IPS DF 4.7 (cell line): ENCODE results near the gene D2HGDH.
"Not testable (repeated sequence)": the region's sequence is repeated elsewhere in the genome, so short reads cannot be mapped to it uniquely, and the experiment has no call there.

ENCODE experiments used
- DNase-seq: peaks from one replicate; pipeline ENCODE4 v3.0.0-alpha.2; 2013; ENCODE audit warnings: low spot score; ENCODE audit errors: extremely low read depth

The D2HGDH gene

GRCh38 chr2:241806217-241806616 lies 71.8 kb downstream of the D2HGDH start:
- not testable (repeated sequence) for DNase-seq

- no peak for DNase-seq
These were observed 73.8 kb downstream of the D2HGDH start for GRCh38 chr2:241808051-241808720.

DNA sequence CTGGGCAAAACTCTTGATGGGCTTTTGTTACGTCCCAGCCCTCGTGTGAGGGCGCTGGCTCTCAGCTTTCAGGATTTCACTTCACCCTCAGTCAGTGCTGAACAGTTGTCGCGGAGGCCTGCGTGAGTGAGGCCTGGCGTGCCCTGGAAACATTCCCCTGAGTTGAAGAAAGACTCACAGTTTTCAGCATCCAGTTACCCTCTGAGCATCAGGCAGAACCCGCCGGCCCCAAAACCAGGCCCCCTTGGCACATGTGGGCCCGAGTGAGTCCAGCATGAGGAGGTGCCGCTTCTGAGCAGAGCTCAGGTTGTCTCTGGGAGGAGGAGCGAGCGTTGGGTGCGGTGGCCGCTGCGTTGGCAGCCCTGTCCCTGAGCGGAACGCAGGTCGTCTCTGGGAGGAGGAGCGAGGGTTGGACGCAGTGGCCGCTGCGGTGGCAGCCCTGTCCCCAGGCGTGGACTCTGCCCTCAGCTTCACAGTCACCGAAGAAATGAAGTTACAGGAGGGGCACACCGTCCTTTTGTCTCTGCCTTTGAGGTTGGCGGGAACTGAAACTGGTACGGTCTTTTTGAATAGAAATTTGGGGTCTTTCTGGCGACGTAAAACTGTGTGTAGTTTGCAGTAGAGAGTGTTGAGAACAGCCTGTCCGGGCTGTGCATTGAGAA lies 74.4 kb downstream of the D2HGDH start, which contains the start of gene NEU4:
NEU4 (plus strand) TSS at position 473 of the 662 bp plus-strand sequence. CDS start 5,292 bp downstream, outside the sequence.
- DNase-seq = no peak

- DNase-seq = no peak
These were observed 75.2 kb downstream of the D2HGDH start for GRCh38 chr2:241809383-241810306.

DNA sequence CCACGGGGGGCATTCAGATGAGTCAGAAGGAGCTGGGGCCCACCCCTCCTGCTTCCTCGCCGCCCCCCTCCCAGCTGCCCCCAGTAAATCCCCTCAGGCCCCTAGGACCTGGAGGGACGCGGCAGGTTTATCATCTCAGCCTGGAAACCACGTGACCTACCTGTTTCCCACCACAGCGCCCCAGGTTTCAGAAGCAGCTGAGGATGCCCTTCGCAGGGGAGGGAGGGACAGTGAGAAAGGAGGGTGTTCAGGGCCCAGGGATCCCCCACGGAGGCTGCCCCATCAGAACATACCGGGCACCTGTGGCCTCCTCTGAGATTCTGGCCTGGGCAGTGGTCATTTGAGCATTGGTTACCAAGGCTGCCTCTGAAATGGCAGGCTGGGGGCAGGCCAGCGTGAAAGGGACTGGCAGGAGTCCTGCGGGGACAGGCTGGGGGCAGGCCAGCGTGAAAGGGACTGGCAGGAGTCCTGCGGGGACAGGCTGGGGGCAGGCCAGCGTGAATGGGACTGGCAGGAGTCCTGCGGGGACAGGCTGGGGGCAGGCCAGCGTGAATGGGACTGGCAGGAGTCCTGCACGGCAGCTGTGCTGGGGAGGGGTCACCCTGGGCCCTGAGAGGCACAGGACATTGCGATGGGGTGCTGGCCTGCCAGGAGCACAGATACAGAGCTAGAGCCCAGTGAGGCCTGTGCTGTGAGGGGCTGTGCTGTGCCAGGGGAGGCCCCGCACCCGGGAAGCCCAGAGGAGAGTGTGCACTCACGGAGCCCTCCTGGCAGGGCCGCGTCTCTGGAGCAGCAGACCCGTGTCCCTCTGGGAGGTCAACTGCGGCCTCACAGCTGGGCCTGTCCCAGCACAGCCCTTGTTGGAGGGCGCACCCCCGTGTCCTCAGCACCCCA lies 76.1 kb downstream of the D2HGDH start:
- DNase-seq = no peak

GRCh38 chr2:241811201-241811951 lies 76.9 kb downstream of the D2HGDH start:
- no peak for DNase-seq

- no peak for DNase-seq
These were observed 77.7 kb downstream of the D2HGDH start for GRCh38 chr2:241811952-241812729.

DNA sequence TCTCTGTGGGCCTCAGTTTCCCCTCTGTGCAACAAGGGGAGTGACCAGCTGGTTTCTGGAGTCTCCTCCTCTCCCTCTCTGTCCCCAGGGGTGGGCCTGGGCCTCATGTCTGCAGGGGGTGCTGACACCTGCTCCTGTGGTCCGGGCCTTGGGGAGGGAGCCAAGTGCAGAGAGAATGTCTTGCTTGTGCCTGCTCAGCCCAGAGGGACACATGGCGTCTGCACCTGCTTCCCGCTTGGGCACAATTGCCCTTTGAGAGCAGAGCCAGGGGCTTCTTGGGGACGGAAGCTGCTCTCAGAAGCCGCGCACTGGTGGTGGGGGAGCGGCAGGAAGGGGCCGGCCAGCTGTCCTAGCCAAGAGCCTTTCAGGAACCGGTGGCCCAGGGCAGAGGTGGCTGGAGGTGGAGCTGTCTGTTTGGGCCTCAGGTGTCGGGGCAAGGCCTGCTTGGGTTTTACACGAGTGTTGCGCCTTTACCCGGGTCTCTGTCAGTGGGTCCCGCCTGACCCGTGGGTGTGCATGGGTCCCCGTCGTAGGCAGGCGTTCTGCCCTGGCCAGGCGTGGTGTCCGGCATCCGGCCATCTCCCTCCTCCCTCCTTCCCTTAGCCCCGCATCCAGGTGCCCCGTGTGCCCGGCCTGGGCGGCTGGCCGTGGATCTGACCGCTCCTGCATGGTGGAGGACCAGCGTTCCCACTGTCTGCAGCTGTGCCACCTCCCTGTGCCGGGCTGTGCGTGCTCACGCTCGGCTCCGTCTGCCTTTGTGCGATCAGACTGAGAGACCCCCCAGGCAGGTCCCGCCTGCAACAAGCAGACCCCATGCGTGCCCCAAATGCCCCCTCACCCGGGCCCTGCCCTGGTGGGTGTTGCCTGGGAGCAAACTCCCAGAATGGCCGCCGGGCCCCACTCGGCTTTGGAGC lies 78.6 kb downstream of the D2HGDH start:
- DNase-seq = no peak

DNA sequence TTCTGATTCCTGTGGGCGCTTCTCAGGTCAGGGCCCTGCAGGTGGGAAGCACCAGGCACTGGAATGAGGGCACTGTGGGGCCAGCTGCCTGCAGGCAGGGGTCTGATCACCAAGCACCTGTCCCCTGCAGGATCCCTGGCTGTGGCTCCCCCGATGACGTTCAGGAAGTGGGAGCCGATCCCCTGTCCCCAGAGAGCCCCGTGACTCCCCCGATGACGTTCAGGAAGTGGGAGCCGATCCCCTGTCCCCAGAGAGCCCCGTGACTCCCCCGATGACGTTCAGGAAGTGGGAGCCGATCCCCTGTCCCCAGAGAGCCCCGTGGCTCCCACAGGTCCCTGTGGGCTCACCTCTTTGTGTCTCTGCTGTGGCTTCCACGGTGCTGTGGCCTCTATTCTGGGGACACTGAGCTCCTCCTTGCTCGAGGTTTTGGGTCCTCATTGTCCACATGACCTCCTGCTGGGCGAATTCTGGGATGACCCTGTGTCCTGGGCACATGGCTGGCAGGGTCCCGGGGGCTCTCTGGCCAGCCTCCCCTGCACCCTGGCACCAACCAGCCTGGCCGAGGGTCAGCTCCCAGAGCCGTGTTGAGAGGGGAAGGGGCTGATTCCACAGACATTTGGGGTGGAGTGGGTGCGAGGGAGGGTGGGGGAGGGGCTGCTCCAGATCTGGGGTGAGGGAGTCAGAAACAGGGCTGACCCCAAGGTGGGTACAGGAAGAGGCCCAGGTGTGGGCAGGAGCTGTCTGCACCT lies 79.4 kb downstream of the D2HGDH start:
- DNase-seq = no peak

GRCh38 chr2:241814393-241814642 lies 79.9 kb downstream of the D2HGDH start:
- DNase-seq = no peak

DNA sequence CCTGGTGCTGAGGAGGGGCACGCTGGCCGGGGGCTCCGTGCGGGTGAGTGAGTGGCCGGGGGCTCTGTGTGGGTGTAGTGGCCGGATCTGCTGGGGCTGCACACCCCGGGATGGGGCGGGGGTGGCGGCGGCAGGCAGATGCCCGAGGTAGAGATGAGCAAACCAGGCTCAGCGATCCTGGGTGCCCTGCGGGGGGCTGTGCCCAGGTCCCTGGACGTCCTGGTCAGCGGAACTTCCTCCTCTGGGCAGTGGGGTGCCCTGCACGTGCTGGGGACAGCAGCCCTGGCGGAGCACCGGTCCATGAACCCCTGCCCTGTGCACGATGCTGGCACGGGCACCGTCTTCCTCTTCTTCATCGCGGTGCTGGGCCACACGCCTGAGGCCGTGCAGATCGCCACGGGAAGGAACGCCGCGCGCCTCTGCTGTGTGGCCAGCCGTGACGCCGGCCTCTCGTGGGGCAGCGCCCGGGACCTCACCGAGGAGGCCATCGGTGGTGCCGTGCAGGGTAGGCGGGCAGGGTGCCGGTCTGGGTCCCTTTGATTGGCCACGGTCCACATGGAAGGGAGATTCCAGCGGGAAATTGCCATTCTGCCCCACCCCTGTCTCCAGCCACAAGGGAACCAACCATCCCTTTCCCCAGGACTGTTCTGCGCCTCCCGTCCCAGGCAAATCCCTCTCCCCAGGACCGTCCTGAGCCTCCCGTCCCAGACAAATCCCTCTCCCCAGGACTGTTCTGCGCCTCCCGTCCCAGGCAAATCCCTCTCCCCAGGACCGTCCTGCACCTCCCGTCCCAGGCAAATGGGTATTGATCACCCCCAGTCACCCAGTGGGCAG lies 80.4 kb downstream of the D2HGDH start:
- no peak for DNase-seq

DNA sequence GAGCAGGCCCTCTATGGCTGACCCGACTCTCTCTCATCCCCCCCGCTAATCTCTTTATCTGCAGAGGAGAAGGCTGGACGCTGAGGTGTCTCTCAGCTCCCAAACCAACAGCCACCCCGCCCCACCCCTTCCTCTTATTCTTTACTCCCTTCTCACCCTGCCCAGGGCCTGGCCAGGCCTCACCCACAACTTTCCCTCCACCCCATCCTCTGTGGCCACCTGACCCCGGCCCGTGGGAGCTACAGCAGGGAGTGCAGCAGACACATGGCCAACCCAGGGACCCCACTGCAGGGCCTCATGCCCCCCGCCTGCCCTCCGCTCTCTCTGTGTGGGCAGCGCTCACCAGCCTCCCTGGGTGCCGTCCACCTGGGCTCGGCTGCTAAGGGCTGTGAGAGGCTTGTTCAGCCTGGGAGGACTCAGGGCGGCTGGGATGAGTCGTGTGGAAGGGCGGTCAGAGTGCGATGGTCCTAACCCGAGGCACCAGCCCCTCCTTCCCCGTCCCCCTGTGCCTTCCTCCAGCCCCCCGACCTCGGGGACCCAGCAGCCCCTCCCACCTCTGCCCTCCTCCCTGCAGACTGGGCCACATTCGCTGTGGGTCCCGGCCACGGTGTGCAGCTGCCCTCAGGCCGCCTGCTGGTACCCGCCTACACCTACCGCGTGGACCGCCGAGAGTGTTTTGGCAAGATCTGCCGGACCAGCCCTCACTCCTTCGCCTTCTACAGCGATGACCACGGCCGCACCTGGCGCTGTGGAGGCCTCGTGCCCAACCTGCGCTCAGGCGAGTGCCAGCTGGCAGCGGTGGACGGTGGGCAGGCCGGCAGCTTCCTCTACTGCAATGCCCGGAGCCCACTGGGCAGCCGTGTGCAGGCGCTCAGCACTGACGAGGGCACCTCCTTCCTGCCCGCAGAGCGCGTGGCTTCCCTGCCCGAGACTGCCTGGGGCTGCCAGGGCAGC lies 81.3 kb downstream of the D2HGDH start:
- DNase-seq = no peak

GRCh38 chr2:241816431-241817121 lies 82.1 kb downstream of the D2HGDH start:
- no peak for DNase-seq

GRCh38 chr2:241817126-241817820 lies 82.8 kb downstream of the D2HGDH start:
- no peak for DNase-seq

- DNase-seq = not testable (repeated sequence)
These were observed 83.4 kb downstream of the D2HGDH start for GRCh38 chr2:241817821-241818215.
